ENCODE measurements around the gene CLDND1.
"Not testable (repeated sequence)": the region's sequence is repeated elsewhere in the genome, so short reads cannot be mapped to it uniquely, and the experiment has no call there.

Gene CLDND1

GRCh38 chr3:98563661-98564281 is 41.1 kb upstream of the CLDND1 start:
- no peak for DNase-seq (ENCODE audit: extremely low read depth, low read depth)
- TF ChIP-seq, protein P1, sequence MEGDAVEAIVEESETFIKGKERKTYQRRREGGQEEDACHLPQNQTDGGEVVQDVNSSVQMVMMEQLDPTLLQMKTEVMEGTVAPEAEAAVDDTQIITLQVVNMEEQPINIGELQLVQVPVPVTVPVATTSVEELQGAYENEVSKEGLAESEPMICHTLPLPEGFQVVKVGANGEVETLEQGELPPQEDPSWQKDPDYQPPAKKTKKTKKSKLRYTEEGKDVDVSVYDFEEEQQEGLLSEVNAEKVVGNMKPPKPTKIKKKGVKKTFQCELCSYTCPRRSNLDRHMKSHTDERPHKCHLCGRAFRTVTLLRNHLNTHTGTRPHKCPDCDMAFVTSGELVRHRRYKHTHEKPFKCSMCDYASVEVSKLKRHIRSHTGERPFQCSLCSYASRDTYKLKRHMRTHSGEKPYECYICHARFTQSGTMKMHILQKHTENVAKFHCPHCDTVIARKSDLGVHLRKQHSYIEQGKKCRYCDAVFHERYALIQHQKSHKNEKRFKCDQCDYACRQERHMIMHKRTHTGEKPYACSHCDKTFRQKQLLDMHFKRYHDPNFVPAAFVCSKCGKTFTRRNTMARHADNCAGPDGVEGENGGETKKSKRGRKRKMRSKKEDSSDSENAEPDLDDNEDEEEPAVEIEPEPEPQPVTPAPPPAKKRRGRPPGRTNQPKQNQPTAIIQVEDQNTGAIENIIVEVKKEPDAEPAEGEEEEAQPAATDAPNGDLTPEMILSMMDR (IDR thresholded peaks at IDR 0.05; ENCODE audit: low read depth, low read length) = no peak

GRCh38 chr3:98561727-98562521 is 39.2 kb upstream of the CLDND1 start:
- TF ChIP-seq, protein P1 (IDR thresholded peaks at IDR 0.05; ENCODE audit: low read depth, low read length) = no peak
- DNase-seq (ENCODE audit: extremely low read depth, low read depth) = no peak

GRCh38 chr3:98560911-98561310 is 38.2 kb upstream of the CLDND1 start:
- TF ChIP-seq, protein P1 (IDR thresholded peaks at IDR 0.05; ENCODE audit: low read depth, low read length) = no peak
- DNase-seq (ENCODE audit: extremely low read depth, low read depth) = no peak

GRCh38 chr3:98559769-98560168 is 37.1 kb upstream of the CLDND1 start:
- not testable (repeated sequence) for DNase-seq (ENCODE audit: extremely low read depth, low read depth)

DNA sequence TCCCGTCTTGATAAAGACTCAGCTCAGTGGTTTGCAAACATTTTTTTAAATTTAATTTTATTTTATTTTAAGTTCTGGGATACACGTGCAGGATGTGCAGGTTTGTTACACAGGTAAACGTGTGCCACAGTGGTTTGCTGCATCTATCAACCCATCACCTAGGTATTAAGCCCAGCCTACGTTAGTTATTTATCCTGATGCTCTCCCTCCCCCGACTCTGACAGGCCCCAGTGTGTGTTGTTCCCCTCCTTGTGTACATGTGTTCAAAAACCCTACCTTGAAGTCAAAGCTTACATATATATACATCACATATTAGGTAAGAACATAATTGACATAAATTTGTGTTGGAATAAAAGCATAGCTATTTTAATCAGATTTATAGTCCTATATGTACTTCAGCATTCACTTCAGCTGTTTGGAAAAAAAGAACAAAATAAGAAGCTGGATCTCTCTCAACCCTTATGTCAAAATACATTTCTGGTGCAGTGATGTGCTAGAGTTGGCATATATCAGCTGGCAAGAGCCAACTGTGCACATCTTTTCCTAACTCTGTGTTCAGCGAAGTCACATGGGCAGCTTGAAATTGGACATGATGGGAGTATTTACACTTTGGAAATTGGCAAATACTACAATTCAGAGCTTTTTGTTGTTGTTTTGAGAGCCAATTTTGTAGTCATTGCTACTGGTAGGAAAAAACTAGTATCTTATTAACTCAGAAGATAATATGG is 35.6 kb upstream of the CLDND1 start:
- TF ChIP-seq, protein P1 (IDR thresholded peaks at IDR 0.05; ENCODE audit: low read depth, low read length) = no peak
- DNase-seq (ENCODE audit: extremely low read depth, low read depth) = no peak

GRCh38 chr3:98557324-98558010 is 34.8 kb upstream of the CLDND1 start:
- DNase-seq (ENCODE audit: extremely low read depth, low read depth) = no peak
- TF ChIP-seq, protein P1 (IDR thresholded peaks at IDR 0.05; ENCODE audit: low read depth, low read length) = no peak

All from AG09319 (cell line).